ENCODE measurements around the gene METTL8.

The METTL8 gene

DNA sequence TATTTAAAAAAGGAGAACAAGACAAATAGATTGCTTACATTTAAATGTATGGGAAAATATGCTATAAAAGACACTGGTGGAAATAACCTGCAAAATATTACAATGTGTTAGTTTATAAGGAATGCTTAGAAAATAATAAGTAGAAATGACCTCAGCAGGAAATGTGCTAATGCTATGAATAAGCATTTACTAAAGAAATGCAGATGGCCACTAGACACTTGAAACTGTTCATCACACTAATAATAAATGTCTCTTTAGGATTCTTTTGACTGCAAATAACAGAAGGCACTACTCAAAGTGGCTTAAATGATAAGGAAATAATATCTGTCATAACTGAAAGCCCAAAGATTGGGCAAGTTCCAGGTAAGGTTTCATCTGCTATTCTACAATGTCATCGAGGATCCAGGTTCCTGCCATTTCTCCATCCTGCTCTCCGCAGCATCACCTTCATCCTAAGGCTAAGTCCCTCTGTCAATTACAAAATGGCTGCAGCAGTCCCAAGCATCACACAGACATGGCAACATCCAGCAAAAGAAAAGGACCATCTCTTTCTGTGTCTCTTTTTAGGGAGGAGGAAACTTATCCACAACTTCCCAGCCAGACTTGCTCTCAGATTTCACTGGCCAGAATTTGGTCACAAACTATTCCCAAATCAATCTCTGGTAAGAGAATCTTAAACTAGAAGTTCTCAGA lies 21.9 kb downstream of the METTL8 start:
- peaks cover 26% of the 10 kb centered on the region for H3K4me1 Mint-ChIP-seq
- H3K36me3 Mint-ChIP-seq: peaks cover 15% of the 10 kb centered on the region
- no peaks in the 10 kb centered on the region for H3K9me3 Mint-ChIP-seq
- no peak overlapping the region for H3K4me3 Mint-ChIP-seq
- H3K27me3 Mint-ChIP-seq: no peaks in the 10 kb centered on the region
- no peak for ATAC-seq
- no peak overlapping the region for H3K27ac Mint-ChIP-seq

DNA sequence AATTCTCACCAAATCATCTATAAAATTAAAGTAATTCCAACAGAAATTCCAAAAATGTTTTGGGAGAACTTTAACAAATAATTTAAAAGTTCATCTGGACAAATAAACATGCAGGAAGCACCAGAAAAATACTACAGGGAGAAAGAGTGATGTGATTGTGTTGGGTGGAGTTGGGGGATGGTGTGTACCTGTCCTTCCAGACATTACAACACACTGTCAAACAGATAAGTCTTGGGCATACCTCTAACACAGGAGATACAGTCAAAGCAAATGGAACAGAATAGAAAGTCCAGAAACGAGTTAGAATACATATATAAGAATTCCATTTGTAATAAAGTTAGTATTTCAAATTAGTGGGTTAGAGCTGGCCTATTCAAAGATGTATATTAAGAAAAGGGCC lies 22.6 kb downstream of the METTL8 start:
- Mint-ChIP-seq H3K27me3 (no peaks in the 10 kb centered on the region), H3K4me3 (no peak overlapping the region), H3K4me1 (peaks cover 32% of the 10 kb centered on the region), H3K36me3 (peaks cover 18% of the 10 kb centered on the region), H3K9me3 (no peaks in the 10 kb centered on the region), H3K27ac (no peak overlapping the region)
- ATAC-seq: no peak

DNA sequence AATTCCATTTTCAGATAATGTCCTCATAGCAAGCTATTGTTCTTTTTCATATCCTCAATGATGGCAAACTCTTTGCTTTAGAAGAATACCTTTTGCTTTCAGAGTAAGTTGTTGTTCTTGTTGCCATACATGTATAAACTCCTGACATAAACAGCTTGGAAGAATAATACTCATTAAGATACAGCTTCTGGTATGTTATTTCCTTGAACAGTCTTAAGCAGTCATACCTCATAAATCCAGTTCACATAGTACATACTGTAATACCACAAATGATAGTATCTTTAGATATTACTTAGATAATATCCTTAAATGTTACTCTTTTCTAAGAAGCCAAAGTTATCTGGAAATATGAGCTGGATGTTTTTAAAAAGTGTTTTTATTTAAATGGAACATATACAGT lies 23.2 kb downstream of the METTL8 start:
- Mint-ChIP-seq H3K9me3 (peaks cover 1% of the 10 kb centered on the region), H3K27me3 (no peaks in the 10 kb centered on the region), H3K4me3 (no peak overlapping the region), H3K36me3 (peaks cover 20% of the 10 kb centered on the region), H3K4me1 (peaks cover 32% of the 10 kb centered on the region), H3K27ac (no peak overlapping the region)
- ATAC-seq: no peak

DNA sequence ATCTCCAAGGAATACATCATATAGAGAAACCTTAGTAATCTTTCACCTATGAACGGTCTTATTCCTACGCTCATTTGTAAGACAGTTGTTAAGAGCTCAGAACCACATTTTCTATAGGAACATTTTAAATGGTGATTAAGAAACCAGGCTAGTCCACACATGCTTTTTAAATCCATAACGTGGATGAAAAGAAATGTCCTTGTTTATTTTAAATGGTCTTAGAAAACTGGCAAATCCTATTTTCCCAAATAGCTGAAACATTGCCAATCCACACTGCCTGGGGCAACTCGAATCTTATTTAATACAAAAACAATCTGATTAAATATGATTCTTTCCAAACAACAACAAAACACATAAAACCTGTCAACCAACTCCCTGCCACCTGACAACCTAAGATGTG lies 23.7 kb downstream of the METTL8 start:
- H3K36me3 Mint-ChIP-seq: peaks cover 25% of the 10 kb centered on the region
- H3K9me3 Mint-ChIP-seq: peaks cover 4% of the 10 kb centered on the region
- no peak for ATAC-seq
- no peak overlapping the region for H3K27ac Mint-ChIP-seq
- H3K27me3 Mint-ChIP-seq: no peaks in the 10 kb centered on the region
- H3K4me1 Mint-ChIP-seq: peaks cover 35% of the 10 kb centered on the region
- no peak overlapping the region for H3K4me3 Mint-ChIP-seq

DNA sequence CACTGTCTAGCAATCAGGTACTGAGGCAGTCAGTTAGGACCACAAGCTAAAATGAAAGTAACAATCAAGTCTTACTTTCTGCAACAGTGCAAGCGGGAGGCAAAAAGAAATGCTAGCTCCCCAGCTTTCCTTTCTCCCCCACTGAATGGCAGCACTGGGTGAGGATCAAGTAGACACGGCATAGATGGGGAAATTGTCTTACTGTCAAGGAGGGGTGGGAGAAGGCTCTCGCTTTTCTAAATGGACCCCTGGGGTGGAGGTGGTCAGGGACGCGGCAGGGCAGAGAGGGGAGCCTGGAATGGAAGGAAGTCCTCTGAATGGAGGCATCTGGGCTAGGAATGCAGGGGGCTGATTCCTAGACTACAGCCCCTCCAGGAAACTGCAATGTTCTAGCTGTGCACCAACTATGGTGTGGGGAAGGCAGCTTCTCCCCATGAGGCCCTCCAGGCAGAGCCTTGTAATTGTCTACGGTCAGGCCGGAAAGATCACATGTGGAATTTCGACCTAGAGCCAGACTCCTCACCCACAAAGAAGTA lies 24.3 kb downstream of the METTL8 start:
- Mint-ChIP-seq H3K27me3 (no peaks in the 10 kb centered on the region), H3K4me3 (peak overlapping the region; percentile 48), H3K9me3 (peaks cover 4% of the 10 kb centered on the region), H3K36me3 (peaks cover 31% of the 10 kb centered on the region), H3K4me1 (peaks cover 41% of the 10 kb centered on the region), H3K27ac (peak overlapping the region; percentile 52)
- ATAC-seq: no peak

DNA sequence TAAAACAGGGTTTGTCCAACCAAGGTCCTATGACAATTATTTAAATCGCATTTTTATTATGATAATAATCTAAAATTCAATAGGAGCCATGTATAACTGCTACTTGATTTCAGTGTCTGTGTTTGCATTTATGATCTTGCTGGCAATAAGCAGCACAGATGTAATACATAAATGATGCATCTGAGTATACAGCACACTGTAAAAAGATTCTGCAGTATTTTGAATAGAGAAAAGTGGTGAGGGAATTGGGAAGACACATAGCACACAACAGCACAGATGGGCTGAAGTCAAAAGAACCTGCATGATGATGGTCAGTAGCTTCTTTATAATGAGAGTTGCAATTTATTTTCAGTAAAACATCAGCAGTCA lies 26.1 kb downstream of the METTL8 start:
- Mint-ChIP-seq H3K4me1 (peaks cover 52% of the 10 kb centered on the region), H3K27me3 (no peaks in the 10 kb centered on the region), H3K27ac (peak overlapping the region; percentile 82), H3K36me3 (peaks cover 37% of the 10 kb centered on the region), H3K4me3 (no peak overlapping the region), H3K9me3 (peaks cover 8% of the 10 kb centered on the region)
- ATAC-seq: no peak

DNA sequence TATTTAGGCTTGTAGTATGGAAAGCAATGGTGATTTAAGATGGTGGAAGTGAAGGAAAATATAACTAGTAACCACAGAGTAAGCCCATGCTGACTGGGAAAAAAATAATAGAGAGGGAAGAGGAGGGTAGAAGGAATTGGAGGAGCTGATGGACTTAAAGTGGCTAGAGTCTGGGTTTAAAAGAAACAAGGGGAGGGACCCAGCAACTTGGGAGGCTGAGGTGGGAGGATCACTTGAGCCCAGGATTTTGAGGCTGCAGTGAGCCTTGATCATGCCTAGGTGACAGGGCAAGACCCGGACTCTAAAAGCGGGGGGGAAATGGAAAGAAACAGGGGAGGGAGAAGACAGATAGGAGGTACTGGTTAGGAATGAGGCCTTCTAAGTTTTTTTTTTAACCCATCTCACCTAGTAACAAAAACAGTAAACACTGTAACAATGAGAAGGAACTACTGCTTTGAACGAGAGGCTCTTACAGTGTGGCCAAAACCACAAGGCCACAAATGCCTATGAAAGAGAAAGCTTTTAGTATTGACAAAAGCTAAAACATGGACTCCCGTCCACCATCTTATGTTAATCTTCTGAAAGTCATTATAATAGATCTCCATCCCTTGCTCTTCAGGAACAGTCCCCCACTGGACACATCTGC lies 26.6 kb downstream of the METTL8 start:
- ATAC-seq: peak; percentile 68

DNA sequence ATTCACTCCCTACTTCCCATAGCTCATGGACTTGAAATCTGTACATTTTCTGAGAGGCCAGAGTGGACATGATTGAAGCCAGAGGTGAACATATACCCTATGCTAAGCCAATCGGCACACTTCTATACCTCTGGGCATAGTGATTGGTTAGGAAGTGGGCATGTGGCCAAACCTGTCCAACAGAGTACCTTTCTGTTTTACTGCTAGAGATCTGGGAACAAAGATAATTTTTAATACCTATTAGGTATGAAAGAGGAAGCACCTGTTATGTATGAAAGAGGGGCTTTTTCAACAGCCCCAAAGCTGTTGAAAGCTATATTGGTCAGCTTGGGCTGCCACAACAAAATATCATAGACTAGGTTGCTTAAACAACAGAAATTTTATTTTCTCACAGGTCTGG lies 27.7 kb downstream of the METTL8 start:
- H3K27me3 Mint-ChIP-seq: no peaks in the 10 kb centered on the region
- ATAC-seq: peak; percentile 89
- H3K27ac Mint-ChIP-seq: peak overlapping the region; percentile 82
- H3K9me3 Mint-ChIP-seq: peaks cover 15% of the 10 kb centered on the region
- H3K4me3 Mint-ChIP-seq: no peak overlapping the region
- H3K4me1 Mint-ChIP-seq: peaks cover 52% of the 10 kb centered on the region
- peaks cover 45% of the 10 kb centered on the region for H3K36me3 Mint-ChIP-seq

More for the DNA sequence above, 26.6 kb downstream of the METTL8 start:
- peaks cover 52% of the 10 kb centered on the region for H3K4me1 Mint-ChIP-seq
- no peak overlapping the region for H3K4me3 Mint-ChIP-seq
- H3K36me3 Mint-ChIP-seq: peaks cover 40% of the 10 kb centered on the region
- peak overlapping the region; percentile 82 for H3K27ac Mint-ChIP-seq
- no peaks in the 10 kb centered on the region for H3K27me3 Mint-ChIP-seq
- H3K9me3 Mint-ChIP-seq: peaks cover 10% of the 10 kb centered on the region

DNA sequence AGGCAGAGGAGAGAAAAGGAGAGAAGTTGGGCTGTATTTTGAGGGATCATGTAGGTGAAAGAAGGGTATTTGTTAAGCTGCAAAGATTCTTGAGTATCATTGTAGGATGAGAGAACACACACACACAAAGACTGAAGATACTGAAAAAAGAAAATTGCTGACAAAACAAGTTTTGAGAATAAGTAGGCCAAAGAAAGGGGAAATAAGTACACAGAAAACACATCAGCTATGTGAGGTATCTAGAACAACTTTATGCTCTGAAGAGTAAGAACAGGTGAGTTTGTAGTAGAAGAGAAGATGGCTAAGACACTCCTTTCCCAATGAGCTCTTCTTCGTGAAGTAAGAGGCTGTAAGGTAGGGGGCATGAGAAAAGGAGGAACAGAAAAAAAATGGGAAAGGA lies 28.2 kb downstream of the METTL8 start:
- Mint-ChIP-seq H3K27me3 (no peaks in the 10 kb centered on the region), H3K36me3 (peaks cover 44% of the 10 kb centered on the region), H3K9me3 (peaks cover 15% of the 10 kb centered on the region), H3K27ac (peak overlapping the region; percentile 82), H3K4me3 (no peak overlapping the region), H3K4me1 (peaks cover 52% of the 10 kb centered on the region)
- peak; percentile 27 for ATAC-seq

DNA sequence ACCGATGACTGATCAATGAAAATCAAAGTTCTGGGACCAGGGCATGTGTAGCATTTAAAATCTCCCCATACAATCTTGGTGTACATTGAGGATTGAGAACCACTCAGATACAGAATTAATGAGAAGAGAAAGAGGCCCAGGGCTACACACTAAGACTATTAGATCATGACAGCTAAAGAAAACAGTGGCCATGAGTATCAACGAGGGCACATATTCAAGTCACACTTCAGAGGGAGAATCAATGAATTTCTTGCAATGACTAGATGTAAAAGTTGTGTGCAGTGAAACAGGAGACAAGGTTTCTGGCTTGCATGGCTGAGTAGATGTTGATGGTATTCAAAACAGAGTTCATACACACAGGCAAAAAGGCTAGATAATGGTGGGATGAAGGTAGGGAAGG lies 29.1 kb downstream of the METTL8 start:
- peaks cover 51% of the 10 kb centered on the region for H3K4me1 Mint-ChIP-seq
- H3K27ac Mint-ChIP-seq: peak overlapping the region; percentile 82
- no peaks in the 10 kb centered on the region for H3K27me3 Mint-ChIP-seq
- no peak overlapping the region for H3K4me3 Mint-ChIP-seq
- no peak for ATAC-seq
- H3K36me3 Mint-ChIP-seq: peaks cover 49% of the 10 kb centered on the region
- peaks cover 15% of the 10 kb centered on the region for H3K9me3 Mint-ChIP-seq

DNA sequence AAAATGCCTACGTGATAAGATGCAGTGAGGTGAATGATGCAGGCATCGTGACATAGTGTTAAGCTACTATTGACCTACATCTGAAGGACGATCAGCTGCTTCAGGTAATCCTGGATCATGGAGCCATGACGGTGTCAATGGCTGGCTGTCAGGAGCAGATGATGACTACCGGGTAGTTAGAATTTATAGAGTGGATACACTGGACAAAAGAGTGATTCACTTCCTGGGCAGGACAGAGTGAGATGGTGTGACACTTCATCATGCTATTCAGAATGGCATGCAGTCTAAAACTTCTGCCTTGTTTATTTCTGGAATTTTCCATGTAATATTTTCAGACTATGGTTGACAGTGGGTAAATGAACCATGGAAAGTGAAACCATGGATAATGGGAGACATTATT lies 29.5 kb downstream of the METTL8 start:
- ATAC-seq: no peak
- H3K27me3 Mint-ChIP-seq: no peaks in the 10 kb centered on the region
- H3K4me3 Mint-ChIP-seq: no peak overlapping the region
- H3K36me3 Mint-ChIP-seq: peaks cover 49% of the 10 kb centered on the region
- H3K27ac Mint-ChIP-seq: peak overlapping the region; percentile 82
- peaks cover 15% of the 10 kb centered on the region for H3K9me3 Mint-ChIP-seq
- peaks cover 47% of the 10 kb centered on the region for H3K4me1 Mint-ChIP-seq

DNA sequence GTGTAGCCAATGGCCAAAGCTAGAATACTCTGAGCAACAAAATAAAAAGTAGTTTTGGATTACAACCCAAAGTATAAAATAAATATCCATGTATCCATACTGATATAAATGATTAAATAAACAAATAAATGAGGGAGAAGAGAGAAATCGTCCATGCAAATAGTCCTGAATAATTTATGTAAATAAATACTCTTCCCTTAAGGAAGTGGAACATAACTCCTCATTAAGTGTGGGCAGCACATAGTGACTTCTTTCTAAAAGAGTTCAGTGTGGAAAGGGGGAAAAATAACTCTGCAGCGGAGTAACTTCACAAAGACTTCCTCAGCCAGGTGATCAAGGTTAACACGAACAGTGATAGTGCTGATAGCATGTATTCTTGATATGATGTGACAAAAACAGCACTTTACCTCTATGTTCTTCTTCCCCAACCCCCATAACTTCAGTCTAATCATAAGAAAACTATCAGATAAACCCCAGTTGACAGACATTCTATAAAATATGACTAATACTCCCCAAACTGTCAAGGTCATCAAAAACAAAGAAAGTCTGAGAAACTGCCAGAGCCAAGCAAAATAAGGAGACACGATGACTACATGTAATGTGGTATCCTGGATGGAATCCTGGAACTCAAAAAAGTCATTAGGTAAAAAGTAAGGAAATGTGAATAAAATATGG lies 30.7 kb downstream of the METTL8 start:
- Mint-ChIP-seq H3K9me3 (peaks cover 18% of the 10 kb centered on the region), H3K4me1 (peaks cover 59% of the 10 kb centered on the region), H3K27ac (peak overlapping the region; percentile 82)

DNA sequence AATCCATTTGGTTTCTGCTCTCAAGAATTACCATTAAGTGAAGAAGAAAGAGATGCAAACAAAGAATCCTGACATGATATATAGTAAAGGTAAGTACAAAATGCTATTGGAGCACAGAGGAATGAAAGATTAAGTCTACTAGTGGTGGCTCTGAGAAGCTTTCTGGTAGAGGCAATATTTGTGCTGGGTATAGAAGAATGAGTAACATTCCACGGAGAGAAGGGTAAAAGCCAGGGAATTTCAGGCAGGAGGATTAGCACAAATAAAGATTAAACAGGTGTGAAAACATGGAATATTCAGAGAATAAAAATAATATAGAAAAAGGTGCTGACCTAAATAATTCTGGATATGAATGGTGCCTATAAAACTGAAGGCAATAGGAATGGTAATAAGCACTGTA lies 31.8 kb downstream of the METTL8 start:
- ATAC-seq: no peak
- Mint-ChIP-seq H3K4me1 (peaks cover 49% of the 10 kb centered on the region), H3K36me3 (peaks cover 62% of the 10 kb centered on the region)

More for the DNA sequence above, 30.7 kb downstream of the METTL8 start:
- H3K36me3 Mint-ChIP-seq: peaks cover 54% of the 10 kb centered on the region
- no peak for ATAC-seq
- H3K4me3 Mint-ChIP-seq: no peak overlapping the region
- H3K27me3 Mint-ChIP-seq: no peaks in the 10 kb centered on the region

DNA sequence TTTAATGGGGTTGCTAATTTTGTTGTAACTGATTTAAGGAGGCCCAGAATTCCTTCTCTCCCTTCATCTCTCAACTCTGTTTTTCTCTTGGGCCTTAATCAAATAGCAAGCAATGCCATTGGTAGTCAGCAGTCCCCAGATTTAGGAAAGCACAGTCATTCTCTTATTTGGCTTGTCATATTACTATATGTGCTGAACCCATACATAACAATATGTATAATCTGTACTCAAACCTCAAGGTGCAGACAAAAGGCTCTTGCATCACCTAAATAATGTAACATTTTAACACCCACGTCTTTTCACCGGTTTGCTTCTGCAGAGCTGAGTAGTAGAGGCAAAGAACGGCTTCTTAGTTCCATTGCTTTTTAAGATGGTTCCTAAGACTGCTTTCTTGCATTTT lies 33.4 kb downstream of the METTL8 start:
- Mint-ChIP-seq H3K27ac (no peak overlapping the region), H3K27me3 (no peaks in the 10 kb centered on the region), H3K9me3 (peaks cover 14% of the 10 kb centered on the region), H3K36me3 (peaks cover 57% of the 10 kb centered on the region), H3K4me3 (no peak overlapping the region), H3K4me1 (peaks cover 34% of the 10 kb centered on the region)
- ATAC-seq: no peak

More for the DNA sequence above, 31.8 kb downstream of the METTL8 start:
- H3K9me3 Mint-ChIP-seq: peaks cover 18% of the 10 kb centered on the region
- H3K27ac Mint-ChIP-seq: no peak overlapping the region
- H3K27me3 Mint-ChIP-seq: no peaks in the 10 kb centered on the region
- H3K4me3 Mint-ChIP-seq: no peak overlapping the region

DNA sequence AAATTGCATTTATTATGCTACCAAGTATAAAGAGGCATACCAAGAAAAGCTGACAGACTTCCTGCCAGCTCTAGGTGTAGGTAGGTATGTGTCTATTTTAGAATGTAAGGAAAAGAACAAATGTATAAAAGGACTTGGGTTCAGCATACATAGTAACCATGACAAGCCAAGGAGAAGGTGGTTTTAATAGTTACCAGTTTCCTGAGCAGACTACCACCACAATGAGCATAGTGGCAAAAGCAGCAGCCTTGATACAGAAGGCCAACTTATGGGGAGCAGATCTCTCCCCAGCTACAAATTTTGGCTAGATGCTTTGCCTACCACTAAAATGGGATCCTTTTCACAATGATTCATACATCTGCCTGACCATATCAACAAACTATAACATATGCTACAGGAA lies 34.5 kb downstream of the METTL8 start:
- Mint-ChIP-seq H3K36me3 (peaks cover 46% of the 10 kb centered on the region), H3K4me3 (no peak overlapping the region), H3K27ac (peak overlapping the region; percentile 17), H3K9me3 (peaks cover 14% of the 10 kb centered on the region), H3K27me3 (no peaks in the 10 kb centered on the region), H3K4me1 (peaks cover 24% of the 10 kb centered on the region)
- ATAC-seq: no peak

Measured in stimulated activated memory B cell treated with anti-CD40 and anti-IgM and Interleukin-4, amounts not matched to agents 10 μg/mL and 1 μg/mL and 100 μg/mL, for 72 hours (primary cell).